Endothelial cell of umbilical vein (primary cell): ENCODE results near the gene DCLK3. TPM values are rescaled to one million over a fixed set of nuclear protein-coding genes. Genes with fewer than 3 reads are reported as not detected.

Source experiments
- BruUV-seq: library from RNA; stranded (reverse); fragments of 400-500 nt; replicated peaks from 2 replicates; lab custom pipeline; 2021; lab: Mats Ljungman, UMichigan
- CTCF ChIA-PET: fragments of 300-600, 350-600 bp; sonication (Branson Sonifier 250); formaldehyde crosslinking; loops from one replicate; lab custom pipeline; 2021; ENCODE audit warnings: antibody characterized with exemption, inconsistent platforms; lab: Charles Lee
- POLR2A ChIA-PET: fragments of 300-600, 350-600 bp; sonication (Branson Sonifier 250); formaldehyde crosslinking; loops from one replicate; lab custom pipeline; 2021; ENCODE audit warnings: antibody characterized with exemption, inconsistent platforms; lab: Charles Lee
- DNase-seq: peaks from one replicate; pipeline ENCODE4 v3.0.0-alpha.2; 2011; ENCODE audit warnings: low read depth, low spot score
- FAIRE-seq: peaks from 2 replicates; lab custom pipeline; 2011; peaks lifted over from hg19 to GRCh38; lab: Jason Lieb, UNC
- H2AFZ ChIP-seq: 2 replicates; pipeline ENCODE4 v1.6.0; 2012; ENCODE audit warnings: low read depth, low read length, control low read depth, inconsistent platforms
- H3K27ac ChIP-seq: 2 replicates; pipeline ENCODE4 v1.5.1; 2011; ENCODE audit warnings: low read depth, mild to moderate bottlenecking, control low read depth, low read length, moderate library complexity; ENCODE audit not compliant: insufficient read depth
- H3K27me3 ChIP-seq, 2 experiments: 2 replicates each; pipeline versions ENCODE4 v1.6.0 to v1.6.1; 2011; ENCODE audit warnings: low read length in 2 of 2, mixed read lengths in 1 of 2; ENCODE audit not compliant: control insufficient read depth in 2 of 2, insufficient read depth in 2 of 2
- H3K36me3 ChIP-seq, 2 experiments: 2 replicates in 1 of 2; 3 replicates in 1 of 2; pipeline ENCODE4 v1.5.1; 2011; ENCODE audit warnings: low read length in 2 of 2, mild to moderate bottlenecking in 1 of 2, moderate library complexity in 1 of 2; ENCODE audit not compliant: control insufficient read depth in 2 of 2, insufficient read depth in 2 of 2; ENCODE audit errors: extremely low read depth in 1 of 2
- H3K4me1 ChIP-seq: 3 replicates; pipeline ENCODE4 v1.5.1; 2011; ENCODE audit warnings: mild to moderate bottlenecking, low read length; ENCODE audit not compliant: control insufficient read depth, insufficient read depth; ENCODE audit errors: extremely low read depth
- H3K4me2 ChIP-seq: 2 replicates; pipeline ENCODE4 v1.6.1; 2011; ENCODE audit warnings: low read length, control low read depth, mixed read lengths; ENCODE audit not compliant: insufficient read depth
- H3K4me3 ChIP-seq, 3 experiments: fragments of 200-600 bp in 1 of 3; sonication (generic), shearing (Covaris generic) in 1 of 3; replicated peaks in 1 of 3; 2 replicates each; pipeline ENCODE4 v1.5.1; 2011 to 2016; ENCODE audit warnings: control low read depth in 3 of 3, low read length in 3 of 3, mild to moderate bottlenecking in 2 of 3, inconsistent platforms in 1 of 3, low read depth in 1 of 3, moderate library complexity in 1 of 3; ENCODE audit not compliant: insufficient read depth in 1 of 3
- H3K79me2 ChIP-seq: 2 replicates; pipeline ENCODE4 v1.6.0; 2012; ENCODE audit warnings: low read length, inconsistent platforms; ENCODE audit not compliant: control insufficient read depth, insufficient read depth
- H3K9ac ChIP-seq: replicated peaks from 2 replicates; pipeline ENCODE3; 2011; ENCODE audit warnings: low read length, control low read depth; ENCODE audit not compliant: insufficient read depth; ENCODE audit errors: extremely low read depth
- H3K9me1 ChIP-seq: replicated peaks from 3 replicates; pipeline ENCODE4 v1.6.0; 2011; ENCODE audit warnings: mild to moderate bottlenecking, low read length; ENCODE audit not compliant: control insufficient read depth, insufficient read depth; ENCODE audit errors: extremely low read depth
- H3K9me3 ChIP-seq: replicated peaks from 2 replicates; pipeline ENCODE4 v1.5.1; 2012; ENCODE audit warnings: low read length, inconsistent platforms; ENCODE audit not compliant: control insufficient read depth, insufficient read depth
- H4K20me1 ChIP-seq: replicated peaks from 2 replicates; pipeline ENCODE3; 2011; ENCODE audit warnings: mild to moderate bottlenecking, low read length; ENCODE audit not compliant: control insufficient read depth, insufficient read depth; ENCODE audit errors: extremely low read depth
- CTCF ChIP-seq, 2 donors: IDR thresholded peaks; 1 replicate in 1 of 2; 2 replicates in 1 of 2; pipeline ENCODE4 v1.5.1; 2011; ENCODE audit warnings: low read length in 2 of 2, mild to moderate bottlenecking in 2 of 2, moderate library complexity in 2 of 2, control low read depth in 1 of 2, inconsistent platforms in 1 of 2, low read depth in 1 of 2; ENCODE audit not compliant: insufficient read depth in 1 of 2; ENCODE audit errors: extremely low read depth in 1 of 2
- EZH2 ChIP-seq: IDR thresholded peaks from 2 replicates; pipeline ENCODE4 v1.6.1; 2012; ENCODE audit warnings: borderline replicate concordance, low read depth, mild to moderate bottlenecking, moderate library complexity, low read length, inconsistent platforms; ENCODE audit not compliant: severe bottlenecking
- FOS ChIP-seq: IDR thresholded peaks from 2 replicates; pipeline ENCODE4 v1.6.1; 2011; ENCODE audit warnings: mild to moderate bottlenecking, low read length, moderate library complexity, borderline replicate concordance; ENCODE audit not compliant: insufficient read depth
- GATA2 ChIP-seq: IDR thresholded peaks from 2 replicates; pipeline ENCODE4 v1.7.0; 2011; ENCODE audit warnings: low read depth, mild to moderate bottlenecking, moderate library complexity, mixed read lengths, low read length; ENCODE audit not compliant: insufficient read length, insufficient read depth
- JUN ChIP-seq: IDR thresholded peaks from 2 replicates; pipeline ENCODE4 v1.6.1; 2011; ENCODE audit warnings: borderline replicate concordance, low read depth; ENCODE audit not compliant: insufficient read length, insufficient read depth
- MAX ChIP-seq: IDR thresholded peaks from 2 replicates; pipeline ENCODE4 v1.6.1; 2011; ENCODE audit not compliant: insufficient read depth, insufficient read length
- MYC ChIP-seq: IDR thresholded peaks from one replicate; pipeline ENCODE4 v1.6.1; 2011; ENCODE audit warnings: mild to moderate bottlenecking, low read depth, low read length
- POLR2A ChIP-seq: IDR thresholded peaks from 2 replicates; pipeline ENCODE4 v1.6.1; 2012; ENCODE audit warnings: low read depth, mild to moderate bottlenecking, control low read depth, low read length
- POLR2AphosphoS5 ChIP-seq: IDR thresholded peaks from 2 replicates; pipeline ENCODE4 v1.6.1; 2012; ENCODE audit warnings: low read depth, mild to moderate bottlenecking, control low read depth, low read length, moderate library complexity; ENCODE audit not compliant: insufficient read depth
- dilution Hi-C: fragments of 300-500 bp; cut with MboI; formaldehyde crosslinking; loops from one replicate; pipeline ENCODE4 v1.15.0; 2019; ENCODE audit warnings: low sequenced_read_pairs; ENCODE audit not compliant: extremely low pct_ligation_motif_present
- intact Hi-C: fragments of 100-400 bp; cut with micrococcal nuclease; formaldehyde crosslinking; loops from one replicate; pipeline ENCODE4 v1.10.0; 2022
- polyA plus RNA-seq, 4 experiments: library from polyadenylated mRNA; depleted of rRNA in 3 of 4; stranded (reverse) in 3 of 4; unstranded in 1 of 4; fragments of >200 nt; gene quantifications; 2 replicates each; pipeline versions ENCODE4 v1.2.1 to v1.2.3, GENCODE V29; 2011 to 2012; ENCODE audit warnings: missing spikeins in 1 of 4
- total RNA-seq: library from RNA; stranded (reverse); gene quantifications from 2 replicates; pipeline ENCODE4 v1.2.3, GENCODE V29; 2021

DCLK3 gene
- total and polyA plus RNA-seq, 2 donors (not counting 3 experiments of a cell fraction or from before 2014, with no cell fraction given), result not detected

- FAIRE-seq (no peak), DNase-seq (no peak)
- H3K27me3 ChIP-seq, result peaks cover 2 to 3% of the 10 kb centered on the region in 2 experiments
- no peak overlapping the region for H3K9ac ChIP-seq
- no peaks in the 10 kb centered on the region for H4K20me1 ChIP-seq
- intact Hi-C loops (no loop called here), dilution Hi-C loops (no loop called here)
- H3K4me2 ChIP-seq, result no peak overlapping the region
- ChIA-PET CTCF (no interaction called here), POLR2A (no interaction called here)
- H3K9me1 ChIP-seq, result no peaks in the 10 kb centered on the region
- H3K4me1 ChIP-seq, result no peaks in the 10 kb centered on the region
- BruUV-seq, result no TSS peak
- no peak overlapping the region for H3K4me3 ChIP-seq
- no peaks in the 10 kb centered on the region for H3K9me3 ChIP-seq
- H3K27ac ChIP-seq, result no peak overlapping the region
- H3K79me2 ChIP-seq, result no peaks in the 10 kb centered on the region
- TF ChIP-seq POLR2A, result no peak
- no peak for TF ChIP-seq MAX
- no peak for TF ChIP-seq GATA2
- no peak for TF ChIP-seq MYC
- TF ChIP-seq POLR2AphosphoS5, result no peak
- no peak for TF ChIP-seq CTCF (IDR thresholded peaks at IDR 0.05; ENCODE audit: extremely low read depth in 1 of 2, insufficient read depth in 1 of 2, low read depth in 1 of 2, low read length in 2 of 2)
- no peak for TF ChIP-seq FOS
- TF ChIP-seq JUN, result no peak
- TF ChIP-seq EZH2, result no peak
- no peak overlapping the region for H2AFZ ChIP-seq
- H3K36me3 ChIP-seq, result no peaks in the 10 kb centered on the region
Measured at GRCh38 chr3:36751326-36751725, 13.0 kb downstream of the DCLK3 start.
